Measurements from ENCODE around the gene HAGHL. TPM values are rescaled to one million over a fixed set of nuclear protein-coding genes. Genes with fewer than 3 reads are reported as not detected.
"Not testable (repeated sequence)": the region's sequence is repeated elsewhere in the genome, so short reads cannot be mapped to it uniquely, and the experiment has no call there.

The HAGHL gene
- total RNA-seq, 1 donor from 2014 or later = 19.1 TPM

- not testable (repeated sequence) for H3K36me3 Mint-ChIP-seq (ENCODE audit: low read depth); H3K27ac Mint-ChIP-seq; H3K9me3 Mint-ChIP-seq; H3K4me1 Mint-ChIP-seq (ENCODE audit: low read depth); H3K27me3 Mint-ChIP-seq (ENCODE audit: insufficient read depth); DNase-seq (ENCODE audit: low spot score); H3K4me3 Mint-ChIP-seq
- intact Hi-C loops (cut with micrococcal nuclease) = loop anchor here (5.0 to 10.0 kb wide), 2 partner anchors 44 to 232 kb away; partner anchors contain the start of genes CHTF18, LMF1 and RPUSD1
These were observed 16.0 kb downstream of the HAGHL start for GRCh38 chr16:742894-743293.

GRCh38 chr16:743794-744500 lies 17.0 kb downstream of the HAGHL start:
- DNase-seq (ENCODE audit: low spot score) = no peak
- no peaks in the 10 kb centered on the region for H3K27me3 Mint-ChIP-seq (ENCODE audit: insufficient read depth)

GRCh38 chr16:745739-746138 lies 18.8 kb downstream of the HAGHL start:
- intact Hi-C loops (cut with micrococcal nuclease) = loop anchor here (10.0 kb wide), 1 partner anchor 229 kb away; the partner anchor contains the start of gene LMF1
- no peaks in the 10 kb centered on the region for H3K9me3 Mint-ChIP-seq
- no peak for DNase-seq (ENCODE audit: low spot score)
- no peaks in the 10 kb centered on the region for H3K36me3 Mint-ChIP-seq (ENCODE audit: low read depth)
- H3K27ac Mint-ChIP-seq = no peak overlapping the region
- H3K27me3 Mint-ChIP-seq (ENCODE audit: insufficient read depth) = no peaks in the 10 kb centered on the region
- no peak overlapping the region for H3K4me3 Mint-ChIP-seq
- H3K4me1 Mint-ChIP-seq (ENCODE audit: low read depth) = no peaks in the 10 kb centered on the region

More at GRCh38 chr16:743794-744500, 17.0 kb downstream of the HAGHL start:
- H3K9me3 Mint-ChIP-seq = no peaks in the 10 kb centered on the region
- intact Hi-C loops (cut with micrococcal nuclease) = loop anchor here (5.0 to 10.0 kb wide), 2 partner anchors 43 to 231 kb away; partner anchors contain the start of genes CHTF18, LMF1 and RPUSD1
- peaks cover 2% of the 10 kb centered on the region for H3K36me3 Mint-ChIP-seq (ENCODE audit: low read depth)
- no peak overlapping the region for H3K4me3 Mint-ChIP-seq
- H3K4me1 Mint-ChIP-seq (ENCODE audit: low read depth) = no peaks in the 10 kb centered on the region
- no peak overlapping the region for H3K27ac Mint-ChIP-seq

GRCh38 chr16:746637-747036 lies 19.7 kb downstream of the HAGHL start:
- Mint-ChIP-seq H3K9me3 (no peaks in the 10 kb centered on the region), H3K36me3 (ENCODE audit: low read depth) (no peaks in the 10 kb centered on the region), H3K27ac (no peak overlapping the region), H3K4me1 (ENCODE audit: low read depth) (no peaks in the 10 kb centered on the region), H3K27me3 (ENCODE audit: insufficient read depth) (peaks cover 2% of the 10 kb centered on the region), H3K4me3 (no peak overlapping the region)
- no peak for DNase-seq (ENCODE audit: low spot score)
- intact Hi-C loops (cut with micrococcal nuclease) = loop anchor here (10.0 kb wide), 1 partner anchor 228 kb away; the partner anchor contains the start of gene LMF1

GRCh38 chr16:747978-748746 lies 21.3 kb downstream of the HAGHL start:
- no peak overlapping the region for H3K27ac Mint-ChIP-seq
- H3K9me3 Mint-ChIP-seq = no peaks in the 10 kb centered on the region
- H3K36me3 Mint-ChIP-seq (ENCODE audit: low read depth) = no peaks in the 10 kb centered on the region
- H3K4me1 Mint-ChIP-seq (ENCODE audit: low read depth) = no peaks in the 10 kb centered on the region
- intact Hi-C loops (cut with micrococcal nuclease) = loop anchor here (10.0 kb wide), 1 partner anchor 227 kb away; the partner anchor contains the start of gene LMF1
- H3K4me3 Mint-ChIP-seq = no peak overlapping the region
- no peak for DNase-seq (ENCODE audit: low spot score)
- peaks cover 2% of the 10 kb centered on the region for H3K27me3 Mint-ChIP-seq (ENCODE audit: insufficient read depth)

GRCh38 chr16:749010-749409 lies 22.1 kb downstream of the HAGHL start:
- Mint-ChIP-seq H3K4me1 (ENCODE audit: low read depth) (no peaks in the 10 kb centered on the region), H3K27me3 (ENCODE audit: insufficient read depth) (peaks cover 2% of the 10 kb centered on the region)

GRCh38 chr16:750485-750884 lies 23.6 kb downstream of the HAGHL start:
- peaks cover 2% of the 10 kb centered on the region for H3K27me3 Mint-ChIP-seq (ENCODE audit: insufficient read depth)
- no peak overlapping the region for H3K27ac Mint-ChIP-seq
- H3K36me3 Mint-ChIP-seq (ENCODE audit: low read depth) = no peaks in the 10 kb centered on the region
- no peaks in the 10 kb centered on the region for H3K9me3 Mint-ChIP-seq
- intact Hi-C loops (cut with micrococcal nuclease) = no loop called here
- no peaks in the 10 kb centered on the region for H3K4me1 Mint-ChIP-seq (ENCODE audit: low read depth)
- H3K4me3 Mint-ChIP-seq = no peak overlapping the region
- no peak for DNase-seq (ENCODE audit: low spot score)

More at GRCh38 chr16:749010-749409, 22.1 kb downstream of the HAGHL start:
- Mint-ChIP-seq H3K36me3 (ENCODE audit: low read depth) (no peaks in the 10 kb centered on the region), H3K4me3 (no peak overlapping the region), H3K9me3 (no peaks in the 10 kb centered on the region), H3K27ac (no peak overlapping the region)
- no peak for DNase-seq (ENCODE audit: low spot score)
- intact Hi-C loops (cut with micrococcal nuclease) = loop anchor here (10.0 kb wide), 1 partner anchor 226 kb away; the partner anchor contains the start of gene LMF1

GRCh38 chr16:751152-752006 lies 24.5 kb downstream of the HAGHL start:
- Mint-ChIP-seq H3K4me3 (no peak overlapping the region), H3K36me3 (ENCODE audit: low read depth) (no peaks in the 10 kb centered on the region), H3K4me1 (ENCODE audit: low read depth) (no peaks in the 10 kb centered on the region), H3K27me3 (ENCODE audit: insufficient read depth) (peaks cover 5% of the 10 kb centered on the region), H3K27ac (no peak overlapping the region), H3K9me3 (no peaks in the 10 kb centered on the region)
- intact Hi-C loops (cut with micrococcal nuclease) = no loop called here
- DNase-seq (ENCODE audit: low spot score) = no peak

GRCh38 chr16:752007-752312 lies 25.1 kb downstream of the HAGHL start:
- H3K4me3 Mint-ChIP-seq = no peak overlapping the region
- no peaks in the 10 kb centered on the region for H3K4me1 Mint-ChIP-seq (ENCODE audit: low read depth)
- DNase-seq (ENCODE audit: low spot score) = no peak
- H3K27me3 Mint-ChIP-seq (ENCODE audit: insufficient read depth) = peaks cover 5% of the 10 kb centered on the region
- H3K9me3 Mint-ChIP-seq = no peaks in the 10 kb centered on the region
- H3K27ac Mint-ChIP-seq = no peak overlapping the region
- intact Hi-C loops (cut with micrococcal nuclease) = no loop called here
- no peaks in the 10 kb centered on the region for H3K36me3 Mint-ChIP-seq (ENCODE audit: low read depth)

- H3K4me1 Mint-ChIP-seq (ENCODE audit: low read depth); H3K36me3 Mint-ChIP-seq (ENCODE audit: low read depth); H3K27ac Mint-ChIP-seq; DNase-seq (ENCODE audit: low spot score); H3K27me3 Mint-ChIP-seq (ENCODE audit: insufficient read depth); H3K9me3 Mint-ChIP-seq; H3K4me3 Mint-ChIP-seq; intact Hi-C loops (cut with micrococcal nuclease): not testable (repeated sequence)
These were observed 27.3 kb downstream of the HAGHL start for GRCh38 chr16:754121-754607.

GRCh38 chr16:754656-755055 lies 27.8 kb downstream of the HAGHL start:
- Mint-ChIP-seq H3K4me1 (ENCODE audit: low read depth) (no peaks in the 10 kb centered on the region), H3K9me3 (no peaks in the 10 kb centered on the region), H3K36me3 (ENCODE audit: low read depth) (no peaks in the 10 kb centered on the region), H3K27ac (no peak overlapping the region), H3K27me3 (ENCODE audit: insufficient read depth) (peaks cover 9% of the 10 kb centered on the region), H3K4me3 (no peak overlapping the region)
- DNase-seq (ENCODE audit: low spot score) = no peak
- intact Hi-C loops (cut with micrococcal nuclease) = no loop called here

- Mint-ChIP-seq H3K36me3 (ENCODE audit: low read depth) (no peaks in the 10 kb centered on the region), H3K27ac (no peak overlapping the region), H3K27me3 (ENCODE audit: insufficient read depth) (peaks cover 7% of the 10 kb centered on the region), H3K4me1 (ENCODE audit: low read depth) (no peaks in the 10 kb centered on the region), H3K9me3 (no peaks in the 10 kb centered on the region), H3K4me3 (no peak overlapping the region)
- DNase-seq (ENCODE audit: low spot score) = no peak
- intact Hi-C loops (cut with micrococcal nuclease) = no loop called here
These were observed 29.5 kb downstream of the HAGHL start for GRCh38 chr16:756428-756827.

Measured in activated T-helper 1 cell treated with anti-CD3 and anti-CD28 coated beads, Interleukin-12 subunit alpha, Interleukin-12 subunit beta, Interleukin-2, Interleukin-4 antibody, amounts not matched to agents 30 ng/mL and 10 ng/mL and 1 ng/mL, durations not matched to agents 14 hours and 24 hours and 36 hours (primary cell).